CD4-positive, alpha-beta T cell treated with Interleukin-17A for 1 hour (primary cell): ENCODE data around the gene ADD3.

Source experiments
- DNase-seq: peaks from one replicate; pipeline ENCODE4 v3.0.0-alpha.2; 2020

ADD3 gene

GRCh38 chr10:110006358-110007160, 1.2 kb upstream of the ADD3 start:
- DNase-seq = no peak

GRCh38 chr10:110007161-110007700, 553 bp upstream of the ADD3 start:
- DNase-seq = no peak

GRCh38 chr10:110008518-110009339, 945 bp downstream of the ADD3 start:
- peak; percentile 67 for DNase-seq

- DNase-seq = peak; percentile 87
Measured at GRCh38 chr10:110009736-110010475, 2.1 kb downstream of the ADD3 start.

GRCh38 chr10:110010486-110011378, 2.9 kb downstream of the ADD3 start:
- DNase-seq = no peak

GRCh38 chr10:110011681-110012080, 3.9 kb downstream of the ADD3 start:
- no peak for DNase-seq

GRCh38 chr10:110013630-110014293, 6.0 kb downstream of the ADD3 start:
- peak; percentile 47 for DNase-seq

GRCh38 chr10:110016039-110016438, 8.3 kb downstream of the ADD3 start:
- DNase-seq = peak; percentile 29

- no peak for DNase-seq
Measured at GRCh38 chr10:110017052-110017451, 9.3 kb downstream of the ADD3 start.

- DNase-seq = no peak
Measured at GRCh38 chr10:110017907-110018306, 10.1 kb downstream of the ADD3 start.

GRCh38 chr10:110020265-110020664, 12.5 kb downstream of the ADD3 start:
- no peak for DNase-seq

- DNase-seq = no peak
Measured at GRCh38 chr10:110022716-110023504, 15.1 kb downstream of the ADD3 start.

- DNase-seq = no peak
Measured at GRCh38 chr10:110023785-110024465, 16.1 kb downstream of the ADD3 start.

- no peak for DNase-seq
Measured at GRCh38 chr10:110029450-110029849, 21.7 kb downstream of the ADD3 start.

GRCh38 chr10:110032801-110033700, 25.3 kb downstream of the ADD3 start:
- DNase-seq = no peak

GRCh38 chr10:110033701-110034235, 26.0 kb downstream of the ADD3 start:
- DNase-seq = no peak

GRCh38 chr10:110034596-110034995, 26.8 kb downstream of the ADD3 start:
- no peak for DNase-seq
